ENCODE data around the gene SOCS3. TPM values are rescaled to one million over a fixed set of nuclear protein-coding genes. Genes with fewer than 3 reads are reported as not detected.

Gene SOCS3
- polyA plus RNA-seq, 2 of the 4 experiments (the other 2 are of a cell fraction) = 13.5 to 14.7 TPM

GRCh38 chr17:78384479-78385175, 24.8 kb upstream of the SOCS3 start:
- WGBS (ENCODE audit: missing lambda C conversion rate) = 95% methylated on average over 23 of the region's 23 CpGs
- FAIRE-seq = no peak
- no peak overlapping the region for H3K27ac ChIP-seq
- no peak overlapping the region for H3K4me2 ChIP-seq
- no peak overlapping the region for H3K4me3 ChIP-seq
- no peak for ATAC-seq
- POLR2A ChIA-PET = no interaction called here
- H3K9me3 ChIP-seq = no peaks in the 10 kb centered on the region
- DNase-seq (ENCODE audit: low read depth in 1 of 2, low spot score in 1 of 2) = no peak
- CTCF ChIA-PET = interaction anchor here (0.8 to 2.6 kb wide), 4 partner anchors 24 to 134 kb away, joined by 3 to 9 read pairs (median 6); no protein-coding TSS in a partner anchor
- no peak for TF ChIP-seq KDM5A (IDR thresholded peaks at IDR 0.05)
- TF ChIP-seq RNF2 (IDR thresholded peaks at IDR 0.05; ENCODE audit: borderline replicate concordance, low read depth) = no peak
- TF ChIP-seq HOXB5 (CRISPR knock-in tag; IDR thresholded peaks at IDR 0.05) = no peak
- TF ChIP-seq FOSB (CRISPR knock-in tag; IDR thresholded peaks at IDR 0.05) = no peak
- no peak for TF ChIP-seq ZNF302 (CRISPR knock-in tag; IDR thresholded peaks at IDR 0.05)
- TF ChIP-seq MAX (IDR thresholded peaks at IDR 0.05) = no peak
- no peak for TF ChIP-seq SMC3 (IDR thresholded peaks at IDR 0.05)
- no peak for TF ChIP-seq KDM1A (IDR thresholded peaks at IDR 0.05; ENCODE audit: low read depth)
- TF ChIP-seq RARB (CRISPR knock-in tag; IDR thresholded peaks at IDR 0.05) = no peak
- TF ChIP-seq NFE2L2 (conservative IDR thresholded peaks at IDR 0.05; ENCODE audit: low read length) = no peak
- H3K4me1 ChIP-seq = peaks cover 23% of the 10 kb centered on the region

GRCh38 chr17:78383725-78384471, 24.0 kb upstream of the SOCS3 start:
- 84% methylated on average over 15 of the region's 15 CpGs for WGBS (ENCODE audit: missing lambda C conversion rate)
- CTCF ChIA-PET = interaction anchor here (0.8 to 3.5 kb wide), 6 partner anchors 8 to 133 kb away, joined by 3 to 26 read pairs (median 8); partner anchors contain the start of gene SOCS3
- no peak overlapping the region for H3K4me2 ChIP-seq

GRCh38 chr17:78381601-78382232, 21.8 kb upstream of the SOCS3 start:
- Histone ChIP-seq H3K4me3 (no peak overlapping the region), H3K4me1 (peaks cover 33% of the 10 kb centered on the region), H3K4me2 (no peak overlapping the region), H3K27ac (no peak overlapping the region), H3K9me3 (no peaks in the 10 kb centered on the region)
- CTCF ChIA-PET = interaction anchor here (0.6 to 3.5 kb wide), 10 partner anchors 9 to 146 kb away, joined by 3 to 26 read pairs (median 3); partner anchors contain the start of gene SOCS3
- POLR2A ChIA-PET = no interaction called here
- no peak for DNase-seq (ENCODE audit: low read depth in 1 of 2, low spot score in 1 of 2)
- ATAC-seq = no peak
- WGBS (ENCODE audit: missing lambda C conversion rate) = 89% methylated on average over 12 of the region's 12 CpGs
- TF ChIP-seq REST (IDR thresholded peaks at IDR 0.05) (no peak), CBX8 (IDR thresholded peaks at IDR 0.05) (no peak), HES2 (IDR thresholded peaks at IDR 0.05) (no peak), CHD2 (IDR thresholded peaks at IDR 0.05; ENCODE audit: low read length, partially characterized antibody) (no peak), CBX2 (IDR thresholded peaks at IDR 0.05; ENCODE audit: borderline replicate concordance, low read depth) (no peak), CEBPB (IDR thresholded peaks at IDR 0.05) (no peak), POLR2A (IDR thresholded peaks at IDR 0.05; ENCODE audit: low read length) (no peak), RARB (CRISPR knock-in tag; IDR thresholded peaks at IDR 0.05) (no peak), ATOH8 (CRISPR knock-in tag; IDR thresholded peaks at IDR 0.05; ENCODE audit: low read depth) (no peak), HEYL (CRISPR knock-in tag; IDR thresholded peaks at IDR 0.05) (no peak), ELK1 (IDR thresholded peaks at IDR 0.05; ENCODE audit: low read depth, low read length) (no peak), GATA3 (IDR thresholded peaks at IDR 0.05; ENCODE audit: borderline replicate concordance) (no peak), HDAC2 (IDR thresholded peaks at IDR 0.05) (no peak), NFE2L2 (conservative IDR thresholded peaks at IDR 0.05; ENCODE audit: low read length) (no peak), JUN (IDR thresholded peaks at IDR 0.05) (no peak), NR3C1 (IDR thresholded peaks at IDR 0.05) (no peak)
- no peak for FAIRE-seq

More at GRCh38 chr17:78383725-78384471, 24.0 kb upstream of the SOCS3 start:
- TF ChIP-seq MYC (IDR thresholded peaks at IDR 0.05; ENCODE audit: borderline replicate concordance, low read length) (no peak), CHD2 (IDR thresholded peaks at IDR 0.05; ENCODE audit: low read length, partially characterized antibody) (no peak), HEYL (CRISPR knock-in tag; IDR thresholded peaks at IDR 0.05) (no peak)
- FAIRE-seq (no peak), ATAC-seq (no peak), DNase-seq (ENCODE audit: low read depth in 1 of 2, low spot score in 1 of 2) (no peak)
- Histone ChIP-seq H3K4me3 (no peak overlapping the region), H3K4me1 (peaks cover 22% of the 10 kb centered on the region), H3K9me3 (no peaks in the 10 kb centered on the region), H3K27ac (no peak overlapping the region)
- POLR2A ChIA-PET = no interaction called here

Data from A549 (cell line).